OCI-LY7 (cell line): ENCODE measurements around the gene SH3BP5L. TPM values are rescaled to one million over a fixed set of nuclear protein-coding genes. Genes with fewer than 3 reads are reported as not detected.

Experiments used
- BruUV-seq: library from RNA; stranded (reverse); fragments of 400-500 nt; replicated peaks from 2 replicates; lab custom pipeline; 2021; lab: Mats Ljungman, UMichigan
- CTCF ChIA-PET: fragments of 300-600 bp; sonication (Branson Sonifier 250); formaldehyde crosslinking; loops from one replicate; lab custom pipeline; 2022; ENCODE audit warnings: antibody characterized with exemption; ENCODE audit not compliant: unreplicated experiment; lab: Charles Lee
- POLR2A ChIA-PET: fragments of 300-600 bp; sonication (Branson Sonifier 250); formaldehyde crosslinking; loops from one replicate; lab custom pipeline; 2022; ENCODE audit warnings: antibody characterized with exemption; lab: Charles Lee
- DNase-seq: peaks from one replicate; pipeline ENCODE4 v3.0.0-alpha.2; 2015; ENCODE audit warnings: low spot score
- H2AFZ ChIP-seq: fragments of 200-600 bp; sonication (generic), shearing (Covaris generic); 2 replicates; pipeline ENCODE4 v1.6.1; 2014; ENCODE audit warnings: mild to moderate bottlenecking, antibody characterized with exemption, low read length, moderate library complexity
- H3K27ac ChIP-seq: fragments of 200-600 bp; sonication (generic); 2 replicates; pipeline ENCODE4 v1.5.1; 2014; ENCODE audit warnings: mixed run types, low read depth, mild to moderate bottlenecking, moderate library complexity, low read length, inconsistent platforms; ENCODE audit not compliant: poor library complexity, severe bottlenecking
- H3K36me3 ChIP-seq: fragments of 200-600 bp; sonication (generic); 2 replicates; pipeline ENCODE4 v1.6.1; 2014; ENCODE audit warnings: mild to moderate bottlenecking, antibody characterized with exemption, low read length, moderate library complexity, mixed read lengths; ENCODE audit not compliant: insufficient read depth
- H3K4me1 ChIP-seq: fragments of 200-600 bp; sonication (generic); 2 replicates; pipeline ENCODE4 v1.5.1; 2014; ENCODE audit warnings: mild to moderate bottlenecking, low read length; ENCODE audit not compliant: insufficient read depth, poor library complexity, severe bottlenecking
- H3K4me2 ChIP-seq: fragments of 200-600 bp; sonication (generic); 2 replicates; pipeline ENCODE4 v1.6.1; 2014; ENCODE audit warnings: mild to moderate bottlenecking, low read length
- H3K4me3 ChIP-seq: fragments of 200-600 bp; sonication (generic); 2 replicates; pipeline ENCODE4 v1.5.1; 2014; ENCODE audit warnings: mild to moderate bottlenecking, low read depth, low read length; ENCODE audit not compliant: poor library complexity, severe bottlenecking
- H3K79me2 ChIP-seq: fragments of 200-600 bp; sonication (generic); 2 replicates; pipeline ENCODE4 v1.6.1; 2016; ENCODE audit warnings: low read depth, mild to moderate bottlenecking, low read length, moderate library complexity, mixed read lengths; ENCODE audit not compliant: insufficient read depth
- H3K9me2 ChIP-seq: fragments of 200-600 bp; sonication (generic); 2 replicates; pipeline ENCODE4 v1.6.1; 2016; ENCODE audit warnings: mild to moderate bottlenecking, low read length, mixed read lengths; ENCODE audit not compliant: insufficient read depth
- H3K9me3 ChIP-seq: fragments of 200-600 bp; sonication (generic); 2 replicates; pipeline ENCODE4 v1.6.1; 2014; ENCODE audit warnings: mild to moderate bottlenecking, mixed run types, low read length, mixed read lengths
- H4K20me1 ChIP-seq: fragments of 200-600 bp; sonication (generic); 2 replicates; pipeline ENCODE4 v1.6.1; 2014; ENCODE audit warnings: mild to moderate bottlenecking, antibody characterized with exemption, low read length, moderate library complexity, mixed read lengths; ENCODE audit not compliant: insufficient read depth
- CTCF ChIP-seq: fragments of 200-600 bp; sonication (generic); conservative IDR thresholded peaks from 2 replicates; pipeline ENCODE4 v1.5.1; 2014; ENCODE audit warnings: mild to moderate bottlenecking, antibody characterized with exemption, low read length, moderate library complexity, mixed read lengths
- EZH2phosphoT487 ChIP-seq: fragments of 200-600 bp; sonication (generic); IDR thresholded peaks from 2 replicates; pipeline ENCODE4 v1.6.1; 2018; ENCODE audit warnings: low read depth, borderline replicate concordance, mild to moderate bottlenecking, mixed run types, antibody characterized with exemption, low read length, moderate library complexity, mixed read lengths
- intact Hi-C: fragments of 100-400 bp; cut with micrococcal nuclease; formaldehyde crosslinking; loops from one replicate; pipeline ENCODE4 v1.10.0; 2022; ENCODE audit not compliant: unreplicated experiment
- total RNA-seq, 2 experiments: library from RNA; depleted of rRNA in 1 of 2; stranded (reverse); fragments of >200 nt in 1 of 2; shearing (Covaris generic) in 1 of 2; gene quantifications; 2 replicates each; pipeline ENCODE4 v1.2.3, GENCODE V29; 2014 to 2022

Gene SH3BP5L
- total RNA-seq, 2 experiments from 2014 or later = 16.9 to 21.8 TPM

DNA sequence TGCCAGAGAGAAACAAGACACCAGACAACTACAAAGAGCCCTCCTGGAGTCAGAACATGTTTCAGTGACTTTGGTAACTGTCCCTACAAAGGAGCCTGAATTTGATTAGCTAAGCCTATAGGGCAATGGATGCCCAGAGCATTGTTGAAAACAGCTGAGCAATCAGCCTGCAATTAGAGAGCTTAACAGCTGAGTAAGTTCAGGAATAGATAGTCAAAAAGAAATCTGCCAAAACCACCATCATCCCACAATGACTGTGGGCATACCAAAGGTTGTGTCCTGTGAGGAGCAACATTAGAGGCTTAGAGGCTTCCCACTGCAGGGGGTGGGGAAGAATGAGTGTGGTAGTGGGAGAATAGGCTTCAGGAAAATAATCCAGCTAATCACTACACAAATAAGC, 32.1 kb downstream of the SH3BP5L start:
- no peak overlapping the region for H3K4me2 ChIP-seq
- no peaks in the 10 kb centered on the region for H3K79me2 ChIP-seq
- H3K27ac ChIP-seq = no peak overlapping the region
- ChIA-PET CTCF (no interaction called here), POLR2A (interaction anchor here (2.2 kb wide), 1 partner anchor 11 kb away, joined by 9 read pairs; no protein-coding TSS in a partner anchor)
- no peaks in the 10 kb centered on the region for H3K9me2 ChIP-seq
- no peak for TF ChIP-seq EZH2phosphoT487
- TF ChIP-seq CTCF = no peak
- no peaks in the 10 kb centered on the region for H3K4me1 ChIP-seq
- no peaks in the 10 kb centered on the region for H4K20me1 ChIP-seq
- H2AFZ ChIP-seq = no peak overlapping the region
- H3K36me3 ChIP-seq = no peaks in the 10 kb centered on the region
- intact Hi-C loops = no loop called here
- no peak overlapping the region for H3K4me3 ChIP-seq
- DNase-seq = no peak
- no TSS peak for BruUV-seq
- H3K9me3 ChIP-seq = no peaks in the 10 kb centered on the region

DNA sequence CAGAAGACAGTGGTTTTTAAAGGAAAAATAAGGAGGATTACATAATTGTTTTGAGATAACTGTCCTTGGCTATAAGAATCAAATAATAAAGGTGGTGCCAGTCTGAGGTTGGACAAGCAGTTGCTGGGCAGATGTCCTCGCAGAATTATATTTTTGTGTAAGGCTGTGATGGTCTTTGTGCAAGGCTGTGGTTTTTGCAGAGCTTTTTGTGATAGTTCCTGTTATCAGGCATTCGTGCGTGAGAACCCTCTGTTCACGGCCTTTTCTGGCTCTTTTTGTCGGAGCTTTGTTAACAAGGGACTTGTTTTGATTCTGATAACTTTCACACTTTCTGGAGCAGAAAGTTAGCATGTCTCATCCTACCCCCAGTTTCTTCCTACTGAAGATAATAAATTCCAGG, 33.4 kb downstream of the SH3BP5L start:
- H3K79me2 ChIP-seq = no peaks in the 10 kb centered on the region
- H3K27ac ChIP-seq = no peak overlapping the region
- no peaks in the 10 kb centered on the region for H3K36me3 ChIP-seq
- no peak for TF ChIP-seq CTCF
- no peak for TF ChIP-seq EZH2phosphoT487
- CTCF ChIA-PET = no interaction called here
- no TSS peak for BruUV-seq
- H2AFZ ChIP-seq = no peak overlapping the region
- DNase-seq = no peak
- POLR2A ChIA-PET = interaction anchor here (0.6 to 2.2 kb wide), 2 partner anchors 13 to 104 kb away, joined by 3 to 9 read pairs; no protein-coding TSS in a partner anchor
- H3K4me1 ChIP-seq = no peaks in the 10 kb centered on the region
- H3K4me3 ChIP-seq = no peak overlapping the region
- no peaks in the 10 kb centered on the region for H4K20me1 ChIP-seq
- no peaks in the 10 kb centered on the region for H3K9me2 ChIP-seq
- intact Hi-C loops = no loop called here
- H3K4me2 ChIP-seq = no peak overlapping the region
- H3K9me3 ChIP-seq = no peaks in the 10 kb centered on the region

- BruUV-seq = no TSS peak
- H3K36me3 ChIP-seq = no peaks in the 10 kb centered on the region
- H3K9me2 ChIP-seq = no peaks in the 10 kb centered on the region
- H3K27ac ChIP-seq = no peak overlapping the region
- ChIA-PET CTCF (interaction anchor here (0.6 to 1.0 kb wide), 3 partner anchors 11 to 14 kb away, joined by 3 to 4 read pairs (median 3); no protein-coding TSS in a partner anchor), POLR2A (no interaction called here)
- no peaks in the 10 kb centered on the region for H3K4me1 ChIP-seq
- intact Hi-C loops = no loop called here
- no peak overlapping the region for H3K4me2 ChIP-seq
- no peaks in the 10 kb centered on the region for H3K9me3 ChIP-seq
- no peaks in the 10 kb centered on the region for H4K20me1 ChIP-seq
- no peak for DNase-seq
- TF ChIP-seq CTCF = no peak
- TF ChIP-seq EZH2phosphoT487 = no peak
- no peak overlapping the region for H2AFZ ChIP-seq
- H3K79me2 ChIP-seq = no peaks in the 10 kb centered on the region
- H3K4me3 ChIP-seq = no peak overlapping the region
Observed at GRCh38 chr1:248791010-248791409, 34.7 kb downstream of the SH3BP5L start.
